Measurements from ENCODE around the gene MGLL.

DNA sequence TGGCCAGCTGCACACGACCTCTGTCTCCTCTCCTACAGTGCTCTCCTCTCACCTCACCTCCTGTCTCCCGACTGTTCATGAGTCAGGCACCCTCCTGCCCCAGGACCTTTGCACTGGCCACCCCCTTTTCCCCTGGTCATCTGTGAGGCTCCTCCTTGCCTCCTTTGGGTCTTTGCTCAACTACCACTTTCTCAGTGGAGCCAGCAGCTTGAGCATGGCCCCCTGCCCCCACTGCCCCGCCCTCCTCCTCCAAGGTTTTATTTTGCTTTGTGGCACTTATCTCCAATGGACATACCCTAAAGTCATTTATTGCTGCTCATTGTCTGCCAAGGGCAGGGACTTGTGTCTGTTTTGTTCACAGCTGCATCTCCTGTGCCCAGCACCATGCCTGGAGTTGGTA is 64.3 kb downstream of the MGLL start:
- TF ChIP-seq, protein P1, sequence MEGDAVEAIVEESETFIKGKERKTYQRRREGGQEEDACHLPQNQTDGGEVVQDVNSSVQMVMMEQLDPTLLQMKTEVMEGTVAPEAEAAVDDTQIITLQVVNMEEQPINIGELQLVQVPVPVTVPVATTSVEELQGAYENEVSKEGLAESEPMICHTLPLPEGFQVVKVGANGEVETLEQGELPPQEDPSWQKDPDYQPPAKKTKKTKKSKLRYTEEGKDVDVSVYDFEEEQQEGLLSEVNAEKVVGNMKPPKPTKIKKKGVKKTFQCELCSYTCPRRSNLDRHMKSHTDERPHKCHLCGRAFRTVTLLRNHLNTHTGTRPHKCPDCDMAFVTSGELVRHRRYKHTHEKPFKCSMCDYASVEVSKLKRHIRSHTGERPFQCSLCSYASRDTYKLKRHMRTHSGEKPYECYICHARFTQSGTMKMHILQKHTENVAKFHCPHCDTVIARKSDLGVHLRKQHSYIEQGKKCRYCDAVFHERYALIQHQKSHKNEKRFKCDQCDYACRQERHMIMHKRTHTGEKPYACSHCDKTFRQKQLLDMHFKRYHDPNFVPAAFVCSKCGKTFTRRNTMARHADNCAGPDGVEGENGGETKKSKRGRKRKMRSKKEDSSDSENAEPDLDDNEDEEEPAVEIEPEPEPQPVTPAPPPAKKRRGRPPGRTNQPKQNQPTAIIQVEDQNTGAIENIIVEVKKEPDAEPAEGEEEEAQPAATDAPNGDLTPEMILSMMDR (IDR thresholded peaks at IDR 0.05), result no peak
- no peak for TF ChIP-seq POLR2A (IDR thresholded peaks at IDR 0.05)

All from esophagus squamous epithelium (tissue), 4 donors.